Activated T-cell treated with anti-CD3 and anti-CD28 coated beads for 4 hours (primary cell): ENCODE results near the gene MTG2.

Source experiments
- DNase-seq: peaks from one replicate; pipeline ENCODE4 v3.0.0-alpha.2; 2020

The MTG2 gene

DNA sequence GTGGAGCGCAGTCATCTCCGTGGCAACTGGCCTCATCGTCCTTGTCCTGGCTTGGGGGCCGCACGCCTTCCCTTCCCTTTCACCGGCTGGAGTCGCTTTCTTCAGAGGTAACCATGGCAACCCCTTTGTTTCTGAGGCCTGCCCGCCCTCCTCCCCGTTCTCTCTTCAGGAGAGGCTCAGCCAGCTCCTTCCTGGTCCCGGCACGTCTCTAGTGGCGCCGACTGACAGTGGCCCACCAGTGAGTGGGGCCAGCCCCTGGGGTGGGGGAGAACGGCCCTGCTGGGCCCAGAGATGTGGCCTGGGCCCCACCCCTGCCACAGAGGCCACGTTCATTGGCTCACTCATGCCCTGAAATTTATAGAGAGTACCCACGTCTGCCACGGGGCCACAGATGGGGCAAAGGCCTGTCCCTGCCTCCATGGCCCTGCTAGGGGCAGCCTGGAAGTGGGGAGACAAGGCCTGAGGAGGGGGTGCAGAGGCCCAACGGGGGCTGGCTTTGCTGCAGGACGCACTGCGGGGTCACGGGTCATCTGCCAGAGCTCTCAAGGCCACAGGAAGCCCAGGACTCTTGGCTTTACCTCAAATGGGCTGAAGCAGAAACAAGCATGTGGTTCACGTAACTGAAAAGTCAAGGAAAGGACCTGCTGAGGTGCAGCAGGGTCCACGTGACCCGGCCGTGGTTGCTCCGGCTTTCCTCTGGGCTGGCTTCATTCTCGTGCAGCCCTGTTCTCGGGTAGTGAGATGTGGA is 54.1 kb downstream of the MTG2 start:
- DNase-seq = no peak

DNA sequence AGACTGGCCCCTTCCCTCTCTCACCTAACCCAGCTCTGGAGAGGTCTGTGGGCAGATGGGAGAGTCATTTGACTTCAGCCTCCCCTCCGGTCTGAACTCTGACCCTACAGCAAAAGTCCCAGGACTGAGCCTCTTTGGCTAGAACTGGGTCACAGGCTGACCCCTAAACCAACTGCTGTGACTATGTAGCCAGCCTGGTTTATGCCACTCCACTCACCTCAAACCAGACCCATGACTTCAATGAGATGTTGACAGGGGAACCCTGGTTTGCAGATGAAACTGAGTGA is 54.6 kb downstream of the MTG2 start:
- no peak for DNase-seq

DNA sequence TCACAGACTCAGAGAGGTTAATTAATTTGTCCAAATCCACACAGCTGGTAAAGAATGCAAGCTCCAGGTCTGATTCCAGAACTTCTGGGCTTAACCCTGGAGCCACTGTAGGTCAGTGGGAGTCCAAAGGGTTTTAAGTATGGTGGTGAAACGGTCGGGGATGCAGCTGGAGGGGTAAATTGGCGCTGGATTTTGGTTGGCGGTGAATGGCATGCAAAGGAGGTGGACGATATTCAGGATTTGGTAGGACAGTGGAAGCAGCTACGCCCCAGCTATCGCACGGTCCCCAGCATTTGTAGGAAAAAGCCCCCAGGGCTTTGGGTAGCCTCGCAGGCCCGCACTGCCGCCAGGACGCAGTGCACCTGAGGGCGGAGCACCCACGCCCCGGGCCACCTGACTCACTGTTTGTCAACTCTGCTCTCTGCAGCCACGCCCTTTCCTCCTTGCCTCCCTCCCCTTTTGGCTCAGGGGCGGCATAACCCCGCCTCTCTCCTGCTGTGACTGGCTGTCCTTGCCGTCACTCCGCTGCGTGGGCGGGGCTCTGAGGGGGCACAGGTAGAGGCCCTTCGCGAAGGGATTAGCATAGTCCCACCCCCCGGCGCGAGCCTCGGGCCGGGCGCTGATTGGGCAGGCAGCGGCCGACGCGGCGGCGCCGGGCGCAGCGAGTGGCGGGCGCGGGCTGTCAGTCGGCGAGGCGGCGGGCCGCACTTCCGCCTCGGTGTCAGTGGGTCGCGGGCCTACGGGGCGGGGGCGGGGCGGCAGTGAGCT is 55.2 kb downstream of the MTG2 start, which contains the start of gene OSBPL2:
Gene OSBPL2 (plus strand): TSS at position 721 of the 768 bp plus-strand sequence. CDS start 17,664 bp downstream, outside the sequence.
- peak; percentile 100 for DNase-seq

DNA sequence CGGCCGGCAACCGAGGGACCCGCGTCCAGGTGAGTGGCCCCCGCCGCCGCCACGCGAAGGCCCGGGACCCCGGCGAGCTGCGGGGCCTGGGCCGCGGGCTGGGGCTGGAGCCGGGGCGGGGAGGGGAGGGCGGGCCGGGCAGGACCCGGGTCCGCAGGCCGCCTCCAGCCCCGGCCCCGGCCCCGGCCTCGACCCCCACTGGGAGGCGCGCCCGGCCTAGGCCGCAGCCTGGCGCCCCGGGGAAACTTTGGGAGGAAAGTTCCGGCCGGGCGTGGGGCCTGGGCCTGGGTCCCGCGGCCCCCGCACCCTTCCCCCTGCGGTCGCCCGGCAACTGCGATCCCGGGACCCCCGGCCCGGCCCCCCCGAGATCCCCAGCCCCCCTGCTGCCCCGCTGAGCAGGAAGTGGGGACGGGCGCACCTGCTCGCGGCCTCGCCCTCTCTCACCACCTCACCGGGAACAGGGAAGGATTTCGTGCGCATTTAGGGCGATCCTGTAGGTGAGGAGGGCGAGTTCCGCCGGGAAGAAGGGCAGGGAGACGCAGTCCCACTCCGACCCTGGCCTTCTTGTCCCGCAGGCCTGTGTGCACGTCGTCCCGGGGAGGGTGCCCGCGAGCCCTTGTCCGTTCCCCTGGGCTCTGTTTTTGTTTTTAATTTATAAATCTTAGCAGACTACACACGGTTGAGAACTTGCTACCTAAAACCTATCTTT is 55.9 kb downstream of the MTG2 start:
- DNase-seq = no peak

DNA sequence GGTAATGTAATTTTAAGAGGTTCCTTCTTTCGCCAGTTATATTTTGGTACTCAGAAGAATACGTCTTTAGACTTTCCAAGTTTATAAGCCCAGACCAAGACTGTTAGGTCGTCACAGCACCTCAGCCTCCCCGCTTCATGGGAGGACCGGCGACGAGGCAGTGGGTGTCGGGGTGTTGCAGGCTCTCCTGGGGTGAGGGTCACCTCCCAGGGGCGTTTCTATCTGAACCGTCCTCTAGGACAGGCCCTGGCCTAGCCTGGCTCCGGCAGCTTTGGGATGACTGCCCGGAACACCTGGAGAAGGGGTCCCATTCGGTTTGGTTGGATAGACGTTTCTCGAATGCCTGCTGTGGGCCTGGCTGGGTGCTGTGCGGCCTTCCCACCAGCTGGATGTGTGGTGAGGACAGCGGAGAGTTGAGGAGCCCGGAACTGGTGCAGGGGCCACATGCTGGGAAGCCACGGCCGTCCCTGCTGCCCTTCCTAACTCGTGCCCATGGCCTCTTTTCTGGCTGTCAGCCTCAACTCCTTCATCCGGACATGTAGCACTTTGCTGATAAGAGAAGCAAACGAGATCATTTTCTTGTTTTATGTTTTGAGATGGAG is 56.6 kb downstream of the MTG2 start:
- no peak for DNase-seq

DNA sequence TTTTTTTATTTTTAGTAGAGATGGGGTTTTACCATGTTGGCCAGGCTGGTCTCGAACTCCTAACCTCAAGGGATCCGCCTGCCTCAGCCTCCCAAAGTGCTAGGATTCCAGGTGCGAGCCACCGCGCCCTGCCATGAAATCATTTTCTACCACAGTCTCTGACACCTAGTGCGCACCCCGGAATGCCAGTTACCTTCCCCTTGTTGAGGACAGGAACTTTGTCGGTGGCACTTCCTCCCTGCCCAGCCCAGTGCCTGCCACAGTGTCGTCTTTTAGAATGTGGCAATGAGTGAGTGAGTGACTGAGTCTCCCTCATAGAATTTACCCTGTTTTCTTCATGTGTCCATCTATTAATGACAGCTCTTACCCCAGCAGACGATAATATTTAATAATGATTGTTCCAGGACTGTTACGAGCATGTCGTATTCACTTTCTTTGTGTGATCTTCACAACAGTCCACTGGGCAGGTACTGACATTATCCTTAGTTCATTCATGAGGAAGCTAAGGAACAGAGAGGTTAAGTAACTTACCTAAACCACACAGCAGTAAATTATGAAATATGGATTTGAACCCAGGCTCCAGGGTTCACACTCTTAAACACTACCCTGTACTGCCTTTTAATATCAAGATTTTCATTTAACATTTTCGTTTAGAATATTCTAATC is 57.3 kb downstream of the MTG2 start:
- no peak for DNase-seq

DNA sequence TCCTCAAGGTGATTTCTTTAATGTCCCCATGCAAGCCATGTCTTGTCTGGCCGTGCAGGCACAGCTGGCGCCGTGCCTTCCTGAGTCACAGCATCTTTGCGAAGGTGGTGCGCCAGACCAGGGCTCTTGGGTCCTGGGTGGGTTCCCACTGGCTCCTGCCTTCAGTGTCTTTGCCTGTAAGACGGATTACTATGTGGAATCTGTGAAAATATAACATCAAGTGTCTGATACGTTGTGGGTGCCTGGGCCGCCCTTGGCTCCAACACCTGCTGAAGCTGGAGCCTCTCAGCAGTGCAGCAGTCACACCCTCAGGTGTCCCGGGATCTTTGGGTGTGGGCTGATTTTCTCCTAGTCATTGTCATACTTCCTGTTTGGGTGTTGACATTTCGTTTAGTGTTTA is 58.7 kb downstream of the MTG2 start:
- DNase-seq = no peak

- DNase-seq = no peak
Observed at GRCh38 chr20:62242176-62242575, 59.3 kb downstream of the MTG2 start.

DNA sequence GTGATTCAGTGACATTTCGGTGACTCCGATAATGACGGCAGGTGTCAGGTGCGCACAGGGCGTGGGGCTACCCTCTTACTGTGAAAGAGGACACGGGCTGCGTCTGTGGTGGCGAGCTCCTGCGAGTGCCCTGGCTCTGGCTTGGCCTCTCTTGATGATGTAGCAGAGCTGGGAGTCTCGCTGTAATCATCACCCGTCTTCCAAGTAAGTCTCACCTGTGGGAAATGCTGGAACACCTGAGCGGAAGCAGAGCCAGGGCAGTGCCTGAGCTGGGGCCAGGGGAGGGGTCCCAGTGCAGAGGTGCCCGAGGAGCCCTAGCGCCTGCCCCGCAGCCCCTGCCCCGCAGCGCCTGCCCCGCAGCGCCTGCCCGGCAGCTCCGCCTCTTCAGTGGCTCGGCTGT is 60.3 kb downstream of the MTG2 start:
- DNase-seq = no peak

- DNase-seq = no peak
Observed at GRCh38 chr20:62243906-62244515, 61.2 kb downstream of the MTG2 start.

- DNase-seq = no peak
Observed at GRCh38 chr20:62244644-62245108, 61.8 kb downstream of the MTG2 start.

DNA sequence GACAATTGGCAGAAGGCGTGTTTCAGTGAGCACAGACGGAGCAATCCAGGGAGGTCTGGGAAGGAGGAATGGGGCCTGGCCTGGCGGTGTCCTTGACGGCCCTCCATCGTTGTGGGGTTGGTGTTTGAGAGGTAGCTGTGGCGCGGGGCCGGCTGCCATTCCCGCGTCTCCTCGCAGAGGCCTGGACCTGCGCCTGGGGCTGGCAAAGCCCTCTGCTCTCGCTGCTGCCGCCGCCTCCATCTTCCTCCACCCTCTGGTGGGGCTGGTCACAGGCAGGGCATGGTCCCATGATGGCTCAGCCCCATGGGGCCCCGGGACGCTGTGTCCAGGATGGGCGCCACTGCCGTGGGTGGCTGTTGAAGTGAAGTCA is 63.1 kb downstream of the MTG2 start:
- no peak for DNase-seq

GRCh38 chr20:62246431-62246830 is 63.6 kb downstream of the MTG2 start:
- no peak for DNase-seq

GRCh38 chr20:62246872-62247652 is 64.2 kb downstream of the MTG2 start:
- no peak for DNase-seq

DNA sequence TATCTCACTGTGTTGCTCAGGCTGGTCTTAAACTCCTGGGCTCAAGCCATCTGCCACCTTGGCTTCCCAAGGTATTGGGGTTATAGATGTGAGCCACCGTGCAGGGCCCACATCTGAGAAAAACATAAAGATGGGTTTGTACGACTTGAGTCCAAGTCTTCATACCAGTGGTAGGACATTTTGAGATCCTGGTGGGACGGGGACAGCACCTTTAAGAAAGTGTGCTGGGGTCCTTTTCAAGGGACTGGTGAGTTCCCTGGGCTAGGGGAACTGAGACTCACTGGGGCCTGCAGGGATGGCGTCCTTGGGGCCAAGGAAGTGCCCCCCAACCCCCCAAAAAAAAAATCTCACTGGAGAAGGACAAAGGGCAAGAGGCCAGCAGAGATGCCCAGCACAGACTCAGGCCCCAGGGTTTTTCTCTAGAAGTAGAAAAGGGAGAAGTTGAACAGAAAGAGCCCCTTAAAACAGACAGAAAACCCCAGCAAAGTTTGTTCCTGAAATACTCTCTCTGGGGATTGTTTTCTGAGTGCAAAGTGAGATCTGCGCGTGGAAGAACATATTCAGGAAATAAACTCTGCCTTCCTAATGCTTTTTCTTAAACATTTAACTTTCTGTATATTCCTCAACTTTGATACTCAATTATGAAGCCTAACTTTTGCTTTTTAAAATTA is 66.2 kb downstream of the MTG2 start:
- DNase-seq = no peak

GRCh38 chr20:62252342-62252966 is 69.6 kb downstream of the MTG2 start:
- no peak for DNase-seq
